Head of caudate nucleus (tissue), 42 donors: ENCODE measurements around the gene PTPN14.

ENCODE experiments used
- DNase-seq, 42 donors: peaks; one replicate each; pipeline versions ENCODE4 v3.0.0 to v3.0.0-alpha.2; 2020 to 2021; ENCODE audit warnings: mixed read lengths in 7 of 42
- intact Hi-C: fragments of 100-400 bp; cut with DNase I; formaldehyde crosslinking; loops from one replicate; pipeline ENCODE4 v1.15.0; 2022

PTPN14 gene

DNA sequence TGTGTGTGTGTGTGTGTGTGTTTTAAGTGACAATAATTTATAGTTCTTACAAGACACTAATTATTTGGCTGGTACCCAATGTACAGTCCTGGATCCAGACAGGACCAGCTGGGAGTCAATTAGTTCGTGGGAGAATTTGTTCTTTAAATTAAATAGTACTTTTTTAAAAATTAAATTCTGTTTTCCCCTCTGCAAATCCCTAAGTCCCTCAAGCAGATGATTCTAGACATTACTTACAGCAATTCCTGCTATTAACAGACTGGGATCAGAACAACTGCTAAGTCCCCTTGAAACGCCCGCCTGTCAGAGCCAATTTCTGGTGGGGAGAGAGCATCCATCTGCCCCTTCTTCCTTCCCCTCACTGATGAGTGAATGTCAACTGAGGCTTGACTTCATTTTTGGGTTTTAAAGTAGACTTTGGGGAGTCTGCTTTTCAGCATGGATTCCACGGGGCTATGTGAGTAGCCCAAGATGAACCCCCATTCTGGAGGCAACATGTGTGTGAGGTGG, 186.6 kb downstream of the PTPN14 start:
- intact Hi-C loops = no loop called here
- no peak for DNase-seq

DNA sequence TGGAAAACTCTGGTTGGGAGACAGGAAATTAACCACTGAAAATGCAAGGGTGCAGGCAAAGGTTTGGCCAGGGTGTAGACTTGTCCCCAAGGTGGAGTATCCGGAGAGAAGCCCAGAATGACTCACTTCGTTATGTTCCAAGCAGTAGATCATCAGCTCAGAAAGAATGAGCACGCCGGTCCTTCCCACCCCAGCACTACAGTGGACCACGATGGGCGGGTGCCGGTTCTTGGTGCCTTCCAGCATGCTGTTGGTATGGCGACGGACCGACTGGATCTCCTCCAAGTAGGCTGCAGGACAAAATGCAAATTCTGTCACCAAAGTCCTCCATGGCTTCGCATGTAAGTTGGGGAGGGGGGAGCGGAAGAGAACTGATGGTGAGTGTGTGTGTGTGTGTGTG, 187.0 kb downstream of the PTPN14 start:
- no peak for DNase-seq
- intact Hi-C loops = no loop called here

GRCh38 chr1:214363386-214363785, 188.0 kb downstream of the PTPN14 start:
- no peak for DNase-seq
- intact Hi-C loops = no loop called here

DNA sequence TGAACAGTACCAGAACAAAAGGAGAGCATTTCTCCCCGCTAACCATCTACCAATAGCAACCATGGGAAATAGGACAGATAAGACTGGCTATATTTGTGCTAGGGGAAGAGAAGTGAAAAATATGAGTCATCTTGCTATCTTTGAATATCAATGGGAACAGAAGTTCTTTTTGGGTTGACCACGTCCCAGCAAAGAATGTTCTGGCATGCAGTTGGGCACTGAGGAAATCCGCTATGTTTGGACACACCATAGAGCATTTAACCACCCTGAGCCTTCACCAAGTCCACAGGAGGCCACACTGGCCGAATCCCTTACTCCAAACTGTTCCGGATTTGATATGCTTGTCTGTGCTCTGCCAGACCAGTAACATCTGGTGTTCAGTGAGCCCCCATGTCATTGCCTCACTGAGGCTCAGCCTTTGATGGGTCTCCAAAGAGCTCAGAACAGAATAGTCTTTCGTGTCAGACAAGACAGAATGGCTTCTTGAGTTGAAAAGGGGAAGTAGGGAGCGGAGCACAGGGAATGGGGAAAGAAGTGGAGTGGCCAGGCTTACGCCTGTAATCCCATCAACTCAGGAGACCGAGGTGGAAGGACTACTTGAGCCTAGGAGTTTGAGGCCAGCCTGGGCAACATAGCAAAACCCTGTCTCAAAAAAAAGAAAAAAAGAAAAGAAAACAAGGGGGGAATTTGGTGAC, 189.1 kb downstream of the PTPN14 start:
- intact Hi-C loops = no loop called here
- DNase-seq = peak in 6 of 42 donors; percentile 8 to 34 (median 20)

DNA sequence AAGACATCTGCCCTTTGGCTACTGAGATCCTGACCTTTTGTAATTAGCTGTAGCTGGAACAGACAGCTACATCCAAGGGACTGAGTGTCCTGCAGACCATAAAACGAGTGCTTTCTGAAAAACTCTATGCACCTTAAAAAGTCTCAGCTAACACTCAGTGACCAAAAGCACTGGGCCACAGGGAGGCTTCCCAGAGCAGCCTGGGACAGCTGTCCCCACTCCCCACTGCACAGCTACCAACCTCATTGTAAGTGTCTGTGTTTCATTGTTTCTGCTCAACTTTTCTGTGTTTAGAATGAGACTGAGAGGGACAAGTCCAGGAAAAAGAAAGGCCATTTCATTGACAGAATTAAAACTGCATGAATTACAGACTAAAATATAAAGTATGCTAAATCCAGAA, 189.8 kb downstream of the PTPN14 start:
- DNase-seq = no peak
- intact Hi-C loops = no loop called here

GRCh38 chr1:214360525-214361164, 190.8 kb downstream of the PTPN14 start:
- no peak for DNase-seq
- intact Hi-C loops = no loop called here

- intact Hi-C loops = no loop called here
- no peak for DNase-seq
These were observed 191.3 kb downstream of the PTPN14 start for GRCh38 chr1:214360116-214360515.

- intact Hi-C loops = no loop called here
These were observed 196.8 kb downstream of the PTPN14 start for GRCh38 chr1:214354440-214355148.

GRCh38 chr1:214352838-214353237, 198.6 kb downstream of the PTPN14 start:
- intact Hi-C loops = no loop called here

More at GRCh38 chr1:214354440-214355148, 196.8 kb downstream of the PTPN14 start:
- no peak for DNase-seq

DNA sequence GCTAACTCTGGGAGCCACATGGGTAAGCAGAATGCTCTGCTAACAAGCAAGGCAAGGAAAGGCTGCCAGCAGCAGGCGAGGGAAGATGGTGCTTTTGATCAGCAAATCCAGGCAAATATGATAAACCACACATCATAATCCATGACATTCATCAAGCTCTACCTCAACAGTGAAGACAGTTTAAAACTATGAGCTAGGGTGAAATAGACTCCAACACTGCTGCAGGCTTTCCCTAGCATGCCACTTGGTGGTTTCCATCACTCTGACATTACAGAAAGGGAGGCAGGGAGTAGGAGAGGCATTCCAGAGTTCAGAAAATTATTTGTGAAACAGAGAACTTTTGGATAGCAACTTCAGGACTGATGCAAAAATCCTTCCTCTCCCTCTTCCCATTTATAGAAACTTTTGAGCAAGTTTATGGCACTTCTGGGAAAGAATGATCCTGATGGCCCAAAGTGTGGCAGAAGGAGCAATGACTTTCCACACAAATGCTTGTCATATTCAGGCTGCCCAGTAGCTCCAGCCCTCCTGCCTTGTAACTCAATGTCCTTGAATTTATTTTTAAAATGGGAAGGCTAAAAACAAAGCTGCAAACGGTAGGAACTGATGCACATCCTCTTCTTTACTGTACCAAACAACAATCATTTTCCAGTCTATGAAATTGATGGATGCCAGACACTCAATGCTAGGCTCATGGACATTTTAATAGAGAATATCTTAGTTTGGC, 199.7 kb downstream of the PTPN14 start:
- intact Hi-C loops = no loop called here
- no peak for DNase-seq

More at GRCh38 chr1:214352838-214353237, 198.6 kb downstream of the PTPN14 start:
- DNase-seq = no peak

DNA sequence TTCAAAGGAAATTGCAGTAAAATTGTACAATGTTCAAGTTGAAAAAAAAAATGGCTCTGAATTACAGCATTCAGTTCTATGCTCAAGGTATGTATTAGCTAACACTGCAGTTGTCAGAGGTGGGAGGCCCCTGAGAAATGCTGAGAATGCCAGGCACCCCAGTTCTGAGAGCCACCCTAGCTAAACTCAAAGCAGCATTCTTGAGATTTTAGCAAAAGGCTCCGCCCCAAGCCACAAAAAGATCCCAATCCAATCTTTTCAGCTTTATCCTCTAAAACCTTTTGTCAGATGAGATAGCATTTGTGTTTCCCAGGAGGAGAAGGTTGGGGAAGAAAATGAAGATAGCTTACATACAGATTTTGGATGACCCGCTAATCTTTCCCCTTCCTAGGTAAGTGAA, 201.6 kb downstream of the PTPN14 start:
- intact Hi-C loops = no loop called here

GRCh38 chr1:214349008-214349407, 202.4 kb downstream of the PTPN14 start:
- intact Hi-C loops = no loop called here
- DNase-seq = no peak

More for the DNA sequence above, 201.6 kb downstream of the PTPN14 start:
- no peak for DNase-seq

DNA sequence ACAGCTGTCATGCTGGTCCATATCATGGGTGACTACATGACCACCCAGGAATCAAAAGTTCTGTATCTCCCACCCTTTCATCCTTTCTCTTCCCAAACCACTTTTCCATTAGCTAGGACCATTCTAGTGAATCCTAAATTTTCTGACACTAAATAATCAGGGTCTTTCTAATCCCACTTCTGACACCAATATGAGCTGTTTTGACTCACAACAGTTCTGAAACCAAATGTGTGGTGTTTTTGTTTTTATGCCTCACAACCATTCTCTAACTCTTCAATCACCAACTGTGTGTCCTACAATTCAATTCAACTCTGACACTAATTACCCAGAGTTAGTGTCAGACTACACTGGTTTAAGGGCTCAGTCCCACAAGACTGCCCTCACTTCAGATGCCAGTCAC, 206.5 kb downstream of the PTPN14 start:
- intact Hi-C loops = no loop called here
- DNase-seq = no peak

DNA sequence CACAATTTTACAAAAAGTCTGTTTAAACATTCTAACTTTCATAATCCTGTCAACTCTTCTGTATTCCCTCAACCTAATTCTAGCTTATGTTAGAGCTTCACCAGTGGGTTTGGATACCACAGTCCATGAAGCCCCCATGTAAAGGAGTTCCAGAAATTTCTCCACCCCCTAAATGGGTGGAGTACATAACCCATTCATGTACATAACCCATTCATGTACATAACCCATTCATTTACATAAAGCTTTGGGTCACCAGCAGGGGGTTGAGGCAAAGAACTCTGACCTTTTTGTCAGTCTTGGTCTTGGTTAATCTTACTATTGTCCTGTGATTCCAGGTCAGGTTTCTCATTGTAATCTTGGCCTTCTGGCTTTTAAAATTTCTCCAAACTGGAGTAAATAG, 208.9 kb downstream of the PTPN14 start:
- no peak for DNase-seq
- intact Hi-C loops = no loop called here

GRCh38 chr1:214341932-214342331, 209.5 kb downstream of the PTPN14 start:
- no peak for DNase-seq
- intact Hi-C loops = no loop called here

DNA sequence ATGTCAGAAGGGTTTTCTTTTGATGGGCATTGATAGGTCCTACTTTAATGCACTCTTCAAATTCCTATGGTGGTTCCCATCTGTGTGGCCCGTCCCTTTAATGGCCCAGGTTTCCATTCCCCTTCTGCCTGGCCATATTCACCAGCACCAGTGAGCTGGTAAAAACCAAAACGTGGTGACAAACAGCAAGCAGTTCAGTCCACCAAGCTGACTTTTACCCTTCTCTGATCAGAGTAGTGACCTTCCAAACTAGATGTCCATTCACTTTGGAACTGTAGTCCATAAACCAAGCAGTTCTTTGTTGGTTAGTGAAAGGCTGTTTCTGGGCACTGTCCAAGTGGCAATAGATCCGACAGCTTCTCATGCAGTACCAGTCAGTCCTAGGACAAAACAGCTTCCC, 209.9 kb downstream of the PTPN14 start:
- no peak for DNase-seq
- intact Hi-C loops = no loop called here

GRCh38 chr1:214338212-214338611, 213.2 kb downstream of the PTPN14 start:
- intact Hi-C loops = no loop called here
- DNase-seq = no peak

DNA sequence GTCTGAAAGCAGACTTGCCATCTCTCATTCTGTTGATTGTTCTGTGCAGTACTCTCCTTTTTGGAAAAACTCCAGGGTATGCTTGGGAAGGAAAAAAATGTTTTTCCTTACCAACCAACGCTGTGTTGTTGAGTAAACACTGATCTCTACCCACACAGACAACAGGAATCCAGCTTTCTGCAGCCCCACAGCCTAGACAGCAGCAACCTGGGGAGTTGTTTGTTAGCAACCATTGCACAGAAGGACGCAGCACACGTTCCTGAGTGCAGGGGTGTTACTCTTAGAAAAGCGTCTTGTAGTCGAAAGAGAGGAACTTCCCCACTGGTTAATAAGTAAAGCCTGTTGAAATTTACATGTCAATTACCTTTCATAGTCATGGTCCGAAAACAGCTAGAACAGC, 213.9 kb downstream of the PTPN14 start:
- intact Hi-C loops = no loop called here
- no peak for DNase-seq

- no peak for DNase-seq
- intact Hi-C loops = no loop called here
These were observed 214.4 kb downstream of the PTPN14 start for GRCh38 chr1:214337015-214337414.

- DNase-seq = no peak
- intact Hi-C loops = no loop called here
These were observed 215.8 kb downstream of the PTPN14 start for GRCh38 chr1:214335567-214335966.
